GM20000 (cell line): ENCODE results near the gene CNOT1.
"Not testable (repeated sequence)": the region's sequence is repeated elsewhere in the genome, so short reads cannot be mapped to it uniquely, and the experiment has no call there.

Experiments
- DNase-seq: peaks from one replicate; pipeline ENCODE4 v3.0.0; 2012; ENCODE audit warnings: low spot score
- TF ChIP-seq, protein P1 (sequence below): IDR thresholded peaks from 2 replicates; pipeline ENCODE4 v1.5.1; 2012; ENCODE audit warnings: mild to moderate bottlenecking, control low read depth; ENCODE audit errors: extremely low read depth, missing control alignments

The CNOT1 gene

DNA sequence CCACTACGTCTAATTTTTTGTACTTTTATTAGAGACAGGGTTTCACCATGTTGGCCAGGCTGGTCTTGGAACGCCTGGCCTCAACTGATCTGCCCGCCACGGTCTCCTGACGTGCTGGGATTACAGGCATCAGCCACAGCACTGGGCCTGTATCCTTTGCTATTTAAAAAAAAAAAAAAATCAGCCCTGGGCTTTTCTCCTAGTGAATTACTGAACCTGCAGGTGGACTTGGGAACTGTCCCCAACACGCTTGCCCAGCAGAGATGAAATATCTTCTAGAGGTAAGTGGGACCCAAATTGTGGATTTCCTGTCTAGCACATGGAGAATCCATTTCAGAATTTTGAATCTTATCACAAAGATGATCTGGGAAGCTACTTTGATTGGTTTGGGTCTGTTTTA lies 14.8 kb downstream of the CNOT1 start:
- no peak for DNase-seq
- TF ChIP-seq, protein P1, sequence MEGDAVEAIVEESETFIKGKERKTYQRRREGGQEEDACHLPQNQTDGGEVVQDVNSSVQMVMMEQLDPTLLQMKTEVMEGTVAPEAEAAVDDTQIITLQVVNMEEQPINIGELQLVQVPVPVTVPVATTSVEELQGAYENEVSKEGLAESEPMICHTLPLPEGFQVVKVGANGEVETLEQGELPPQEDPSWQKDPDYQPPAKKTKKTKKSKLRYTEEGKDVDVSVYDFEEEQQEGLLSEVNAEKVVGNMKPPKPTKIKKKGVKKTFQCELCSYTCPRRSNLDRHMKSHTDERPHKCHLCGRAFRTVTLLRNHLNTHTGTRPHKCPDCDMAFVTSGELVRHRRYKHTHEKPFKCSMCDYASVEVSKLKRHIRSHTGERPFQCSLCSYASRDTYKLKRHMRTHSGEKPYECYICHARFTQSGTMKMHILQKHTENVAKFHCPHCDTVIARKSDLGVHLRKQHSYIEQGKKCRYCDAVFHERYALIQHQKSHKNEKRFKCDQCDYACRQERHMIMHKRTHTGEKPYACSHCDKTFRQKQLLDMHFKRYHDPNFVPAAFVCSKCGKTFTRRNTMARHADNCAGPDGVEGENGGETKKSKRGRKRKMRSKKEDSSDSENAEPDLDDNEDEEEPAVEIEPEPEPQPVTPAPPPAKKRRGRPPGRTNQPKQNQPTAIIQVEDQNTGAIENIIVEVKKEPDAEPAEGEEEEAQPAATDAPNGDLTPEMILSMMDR, result no peak

DNA sequence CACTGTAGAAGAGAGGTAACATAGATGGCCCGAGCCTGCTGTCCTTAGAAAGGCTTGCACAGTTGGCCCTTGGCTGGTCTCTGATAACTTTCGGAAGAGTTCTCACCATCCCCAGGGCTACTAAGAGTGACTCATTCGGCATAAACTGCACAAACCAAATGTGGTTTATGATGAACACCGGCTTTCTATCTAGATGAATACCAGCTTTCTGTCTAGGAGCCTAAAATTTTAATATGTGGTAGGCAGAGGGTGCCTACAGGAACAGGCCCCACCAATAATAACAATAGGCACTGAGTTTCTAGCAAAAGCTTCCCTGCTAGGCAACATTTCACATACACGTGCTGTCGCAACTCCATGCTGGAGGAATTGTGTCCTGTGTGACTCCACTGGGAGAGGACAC lies 15.4 kb downstream of the CNOT1 start:
- no peak for DNase-seq
- TF ChIP-seq, protein P1, result no peak

DNA sequence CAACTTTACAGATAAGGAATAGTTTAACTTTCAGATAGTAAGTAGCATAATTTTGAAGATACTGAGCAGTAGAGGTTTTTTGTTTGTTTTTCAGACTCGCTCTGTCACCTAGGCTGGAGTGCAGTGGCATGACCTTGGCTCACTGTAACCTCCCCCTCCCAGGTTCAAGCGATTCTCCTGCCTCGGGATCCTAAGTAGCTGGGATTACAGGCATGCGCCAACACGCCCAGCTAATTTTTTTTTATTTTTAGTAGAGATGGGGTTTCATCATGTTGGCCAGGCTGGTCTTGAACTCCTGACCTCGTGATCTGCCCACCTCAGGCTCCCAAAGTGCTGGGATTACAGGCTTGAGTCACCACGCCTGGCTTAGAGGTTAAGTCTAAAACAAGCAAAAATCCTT lies 16.7 kb downstream of the CNOT1 start:
- DNase-seq, result not testable (repeated sequence)

DNA sequence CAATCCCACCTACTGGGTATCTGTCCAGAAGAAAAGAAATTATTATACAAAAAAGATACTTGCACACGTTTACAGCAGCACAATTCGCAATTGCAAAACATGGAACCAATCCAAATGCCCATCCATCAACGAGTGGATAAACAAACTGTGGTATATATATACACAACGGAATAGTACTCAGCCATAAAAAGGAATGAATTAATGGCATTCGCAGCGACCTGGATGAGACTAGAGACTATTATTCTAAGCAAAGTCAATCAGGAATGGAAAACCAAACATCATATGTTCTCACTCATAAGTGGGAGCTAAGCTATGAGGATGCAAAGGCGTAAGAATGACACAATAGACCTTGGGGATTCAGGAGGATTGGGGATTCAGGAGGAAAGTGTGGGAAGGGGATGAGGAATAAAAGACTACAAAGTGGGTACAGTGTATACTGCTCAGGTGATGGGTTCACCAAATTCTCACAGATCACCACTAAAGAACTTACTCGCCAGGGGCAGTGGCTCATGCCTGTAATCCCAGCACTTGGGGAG lies 21.0 kb downstream of the CNOT1 start:
- TF ChIP-seq, protein P1, result no peak
- no peak for DNase-seq

DNA sequence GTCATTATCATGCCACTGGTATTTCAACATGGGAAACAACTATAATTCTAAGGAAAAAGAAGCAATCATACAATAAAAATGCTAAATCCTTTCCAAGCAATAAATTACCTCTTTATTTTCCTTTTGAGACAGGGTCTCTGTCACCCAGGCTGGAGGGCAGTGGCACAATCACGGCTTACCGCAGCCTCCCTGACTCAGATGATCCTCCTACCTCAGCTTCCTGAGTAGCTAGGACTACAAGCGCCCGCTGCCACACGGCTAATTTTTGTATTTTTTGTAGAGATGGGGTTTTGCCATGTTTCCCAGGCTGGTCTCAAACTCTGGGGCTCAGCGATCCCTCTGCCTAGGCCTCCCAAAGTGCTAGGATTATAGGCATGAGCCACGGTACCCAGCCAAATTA lies 24.1 kb downstream of the CNOT1 start:
- DNase-seq, result no peak
- TF ChIP-seq, protein P1, result no peak

DNA sequence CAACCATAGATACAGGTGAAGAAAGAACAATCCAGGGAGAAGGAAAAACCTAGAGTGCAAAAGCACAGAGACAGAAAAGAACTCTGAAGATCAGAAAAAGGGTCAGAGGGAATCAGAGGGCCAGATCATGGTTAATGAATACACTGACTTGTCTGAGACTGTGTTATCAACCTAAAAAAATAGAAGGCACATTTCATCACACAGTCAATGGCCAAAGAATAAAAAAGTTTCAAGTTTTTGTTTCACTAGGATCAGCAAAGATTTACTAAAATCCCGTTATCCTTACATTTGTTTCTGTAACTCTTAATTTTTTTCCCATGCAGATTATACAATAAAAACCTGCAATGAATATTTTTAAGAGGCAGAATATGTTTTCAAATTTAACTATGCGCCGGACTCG lies 38.5 kb downstream of the CNOT1 start:
- DNase-seq, result no peak

DNA sequence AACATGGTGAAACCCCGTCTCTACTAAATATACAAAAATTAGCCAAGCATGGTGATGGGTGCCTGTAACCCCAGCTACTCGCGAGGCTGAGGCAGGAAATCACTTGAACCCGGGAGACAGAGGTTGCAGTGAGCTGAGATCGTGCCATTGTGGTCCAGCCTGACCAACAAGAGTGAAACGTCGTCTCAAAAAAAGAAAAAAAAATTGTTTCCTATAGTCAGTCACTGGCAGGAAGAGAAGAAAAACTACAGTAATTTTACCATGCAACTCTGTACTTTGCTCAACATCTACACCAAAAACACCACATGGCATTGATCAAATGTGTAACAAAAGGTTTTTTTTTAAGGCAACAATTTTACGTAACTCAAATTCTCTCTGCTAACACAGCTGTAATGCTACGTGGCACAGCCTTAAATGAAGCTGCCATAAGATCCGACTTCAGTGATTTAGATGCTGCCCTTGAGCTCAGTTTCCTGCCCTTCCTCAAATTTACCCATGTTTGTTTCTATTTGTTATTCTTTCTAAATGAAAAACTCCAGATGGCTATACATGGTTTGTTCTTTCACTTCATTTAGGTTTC lies 40.2 kb downstream of the CNOT1 start:
- TF ChIP-seq, protein P1, result no peak
- DNase-seq, result no peak

More for the DNA sequence above, 38.5 kb downstream of the CNOT1 start:
- TF ChIP-seq, protein P1, result no peak

DNA sequence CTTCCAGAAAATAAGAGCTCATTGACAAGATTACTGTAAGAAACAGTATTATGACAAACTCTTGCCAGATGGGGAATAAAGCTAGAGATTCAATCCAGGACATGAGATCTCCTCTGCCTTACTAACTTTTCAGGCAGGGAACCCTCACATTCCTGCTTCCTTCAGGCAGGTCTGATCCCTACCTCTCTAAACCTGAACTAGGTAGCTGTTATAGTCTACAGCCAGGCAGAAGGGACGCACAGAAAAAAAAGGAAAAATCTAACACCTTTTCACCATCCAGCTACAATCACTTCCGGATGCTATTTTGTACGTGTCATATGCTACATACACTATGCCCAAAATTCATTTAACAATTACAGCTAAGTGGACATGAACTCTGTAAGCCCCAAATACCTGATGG lies 41.2 kb downstream of the CNOT1 start:
- TF ChIP-seq, protein P1, result no peak
- DNase-seq, result no peak
